HepG2 (cell line): ENCODE data around the gene ZNF763. TPM values are rescaled to one million over a fixed set of nuclear protein-coding genes. Genes with fewer than 3 reads are reported as not detected.

Source experiments
- CBX1 ChIP-seq: IDR thresholded peaks from one replicate; pipeline ENCODE4 v1.6.1; 2016; ENCODE audit warnings: antibody characterized with exemption, low read depth
- CEBPZ ChIP-seq: IDR thresholded peaks from 2 replicates; pipeline ENCODE4 v1.6.1; 2012; ENCODE audit warnings: low read length, improper control_type of control experiment
- DBP ChIP-seq: sonication (generic); formaldehyde crosslinking; IDR thresholded peaks from 2 replicates; pipeline ENCODE4 v1.4.0; 2020; ENCODE audit warnings: missing genetic modification reagents; ENCODE audit errors: not compliant biosample characterization
- DMTF1 ChIP-seq: sonication (generic); formaldehyde crosslinking; IDR thresholded peaks from 2 replicates; pipeline ENCODE4 v1.4.0; 2020; ENCODE audit warnings: mild to moderate bottlenecking, missing genetic modification reagents
- GLMP ChIP-seq: sonication (generic); formaldehyde crosslinking; IDR thresholded peaks from 2 replicates; pipeline ENCODE4 v1.9.0; 2021; ENCODE audit warnings: missing genetic modification reagents, mild to moderate bottlenecking, borderline replicate concordance
- KDM3A ChIP-seq: IDR thresholded peaks from 2 replicates; pipeline ENCODE4 v1.6.1; 2018; ENCODE audit warnings: low read depth, missing compliant biosample characterization
- PHF20 ChIP-seq: sonication (generic); formaldehyde crosslinking; IDR thresholded peaks from 2 replicates; pipeline ENCODE4 v1.5.0; 2020; ENCODE audit warnings: mild to moderate bottlenecking, missing genetic modification reagents
- U2AF2 ChIP-seq: fragments of 200-400 bp; formaldehyde crosslinking; IDR thresholded peaks from 2 replicates; pipeline ENCODE4 v1.6.1; 2017; ENCODE audit warnings: low read depth, mild to moderate bottlenecking, low read length
- USF2 ChIP-seq, 2 experiments: sonication (generic) in 1 of 2; formaldehyde crosslinking in 1 of 2; IDR thresholded peaks; 2 replicates each; pipeline versions ENCODE4 v1.5.1 to v1.6.1; 2011 to 2020; ENCODE audit warnings: borderline replicate concordance in 1 of 2, low read depth in 1 of 2, low read length in 1 of 2, mild to moderate bottlenecking in 1 of 2, missing genetic modification reagents in 1 of 2, moderate library complexity in 1 of 2
- ZBTB39 ChIP-seq: sonication (generic); formaldehyde crosslinking; IDR thresholded peaks from 2 replicates; pipeline ENCODE4 v1.5.0; 2020; ENCODE audit warnings: missing genetic modification reagents
- ZNF12 ChIP-seq: sonication (generic); formaldehyde crosslinking; IDR thresholded peaks from 2 replicates; pipeline ENCODE4 v1.5.0; 2020; ENCODE audit warnings: missing genetic modification reagents
- ZNF619 ChIP-seq: sonication (generic); formaldehyde crosslinking; IDR thresholded peaks from 2 replicates; pipeline ENCODE4 v1.4.0; 2020; ENCODE audit warnings: mild to moderate bottlenecking, missing genetic modification reagents
- ZNF780A ChIP-seq: sonication (generic); formaldehyde crosslinking; IDR thresholded peaks from 2 replicates; pipeline ENCODE4 v1.8.0; 2022; ENCODE audit warnings: mild to moderate bottlenecking, missing genetic modification reagents, moderate library complexity
- polyA plus RNA-seq, 8 experiments: library from polyadenylated mRNA; depleted of rRNA in 3 of 8; stranded (reverse) in 7 of 8; unstranded in 1 of 8; fragments of >200 nt; fragmentation: Illumina TruSeq in 4 of 8; extraction: Trizol in 4 of 8; gene quantifications; 2 replicates each; pipeline versions ENCODE4 v1.2.1 to v1.2.3, GENCODE V29; 2011 to 2016; ENCODE audit warnings: low read depth in 4 of 8, missing spikeins in 1 of 8, mixed read lengths in 1 of 8; ENCODE audit not compliant: insufficient read depth in 1 of 8
- total RNA-seq, 5 experiments: library from RNA; depleted of rRNA; stranded (reverse); fragments of >200 nt; fragmentation: Illumina TruSeq; extraction: Trizol; gene quantifications; 2 replicates each; pipeline ENCODE4 v1.2.3, GENCODE V29; 2016; ENCODE audit warnings: low read depth in 1 of 5
- TF ChIP-seq, protein P1 (sequence below): sonication (generic); formaldehyde crosslinking; IDR thresholded peaks from 2 replicates; pipeline ENCODE4 v1.4.0; 2020; ENCODE audit warnings: missing genetic modification reagents

Gene ZNF763
- total and polyA plus RNA-seq, 2 of the 13 experiments (the other 11 are each of a cell fraction or from before 2014, with no cell fraction given), result 0.08 to 0.42 TPM

DNA sequence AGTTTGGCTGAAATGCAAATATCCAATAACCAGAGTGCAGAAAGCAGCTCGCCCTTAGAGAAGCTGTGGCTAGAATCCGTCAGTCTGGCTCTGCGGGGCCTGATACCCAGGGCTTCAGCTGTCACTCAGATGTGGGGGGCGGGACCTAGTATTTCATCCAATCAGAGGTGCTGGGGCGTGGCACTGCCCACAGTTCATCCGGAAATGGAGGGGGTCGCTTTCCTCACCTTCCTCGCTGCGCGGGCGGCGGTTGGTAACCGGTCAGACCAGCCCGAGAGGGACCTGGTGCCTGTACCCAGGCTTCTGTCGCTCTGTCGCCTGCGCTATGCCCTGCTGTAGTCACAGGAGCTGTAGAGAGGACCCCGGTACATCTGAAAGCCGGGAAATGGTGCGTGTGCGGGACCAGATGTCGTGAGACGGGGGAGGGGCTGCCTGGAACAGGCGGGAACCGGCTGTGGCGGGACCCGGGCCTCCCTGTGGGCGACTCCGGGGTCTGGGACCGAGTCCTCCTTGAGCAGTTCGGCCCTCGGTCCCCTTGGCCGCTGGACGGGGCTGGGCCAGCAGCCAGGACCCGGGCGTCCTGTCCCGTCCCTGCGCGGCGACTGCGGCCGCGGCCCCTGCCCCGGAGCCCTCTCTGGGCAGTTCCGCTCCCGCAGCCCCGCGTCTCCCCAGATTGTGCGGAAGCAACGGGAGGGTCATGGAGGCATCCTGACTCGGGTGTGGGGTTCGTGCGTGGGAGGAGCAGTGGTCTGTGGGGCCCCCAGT lies 39.8 kb upstream of the ZNF763 start, which contains the start of gene ZNF700 (continued):
- TF ChIP-seq USF2 (IDR thresholded peaks at IDR 0.05; ENCODE audit: low read depth, low read length), result no peak
- no peak for TF ChIP-seq USF2 (CRISPR knock-in tag; IDR thresholded peaks at IDR 0.05; ENCODE audit: borderline replicate concordance)
- no peak for TF ChIP-seq DMTF1
- TF ChIP-seq ZBTB39 (CRISPR knock-in tag), result no peak
- TF ChIP-seq U2AF2, result no peak
- TF ChIP-seq PHF20, result peak; percentile 67; the same call in 1 of the 2 replicates
- peak; percentile 42 for TF ChIP-seq CBX1
- TF ChIP-seq DBP (CRISPR knock-in tag), result no peak
- TF ChIP-seq ZNF12 (CRISPR knock-in tag), result no peak
- TF ChIP-seq, protein P1, sequence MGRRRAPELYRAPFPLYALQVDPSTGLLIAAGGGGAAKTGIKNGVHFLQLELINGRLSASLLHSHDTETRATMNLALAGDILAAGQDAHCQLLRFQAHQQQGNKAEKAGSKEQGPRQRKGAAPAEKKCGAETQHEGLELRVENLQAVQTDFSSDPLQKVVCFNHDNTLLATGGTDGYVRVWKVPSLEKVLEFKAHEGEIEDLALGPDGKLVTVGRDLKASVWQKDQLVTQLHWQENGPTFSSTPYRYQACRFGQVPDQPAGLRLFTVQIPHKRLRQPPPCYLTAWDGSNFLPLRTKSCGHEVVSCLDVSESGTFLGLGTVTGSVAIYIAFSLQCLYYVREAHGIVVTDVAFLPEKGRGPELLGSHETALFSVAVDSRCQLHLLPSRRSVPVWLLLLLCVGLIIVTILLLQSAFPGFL (CRISPR knock-in tag), result 0 out of 2 replicates have a peak, but pooled peaks have one; percentile 56
- TF ChIP-seq CEBPZ, result no peak
- no peak for TF ChIP-seq GLMP
- TF ChIP-seq ZNF780A (CRISPR knock-in tag), result peak; percentile 80; the same call in 1 of the 2 replicates
- peak; percentile 70; the same call in 1 of the 2 replicates for TF ChIP-seq KDM3A (CRISPR knock-in tag)
- TF ChIP-seq ZNF619 (CRISPR knock-in tag), result no peak
